Hematopoietic multipotent progenitor cell treated with erythropoietin and hydrocortisone succinate and interleukin-3 and kit ligand, for 8 days (in vitro differentiated cells): ENCODE data around the gene SHROOM4.
A peak's percentile ranks its signal among the peaks of the same experiment; 100 is the strongest.

ENCODE experiments used
- DNase-seq: peaks from one replicate; pipeline ENCODE4 v3.0.0-alpha.2; 2015

SHROOM4 gene

GRCh38 chrX:50614460-50614859, 199.5 kb downstream of the SHROOM4 start:
- DNase-seq = no peak

GRCh38 chrX:50613846-50614245, 200.1 kb downstream of the SHROOM4 start:
- DNase-seq = no peak

GRCh38 chrX:50609796-50610195, 204.2 kb downstream of the SHROOM4 start:
- DNase-seq = no peak

GRCh38 chrX:50606300-50606950, 207.6 kb downstream of the SHROOM4 start:
- DNase-seq = no peak

- no peak for DNase-seq
These were observed 217.9 kb downstream of the SHROOM4 start for GRCh38 chrX:50596056-50596455.

GRCh38 chrX:50594788-50595187, 219.2 kb downstream of the SHROOM4 start:
- no peak for DNase-seq

- DNase-seq = no peak
These were observed 227.0 kb downstream of the SHROOM4 start for GRCh38 chrX:50586980-50587379.

- DNase-seq = no peak
These were observed 227.6 kb downstream of the SHROOM4 start for GRCh38 chrX:50586407-50586806.

GRCh38 chrX:50581405-50581804, 232.6 kb downstream of the SHROOM4 start:
- DNase-seq = no peak

- peak; percentile 69 for DNase-seq
These were observed 234.0 kb downstream of the SHROOM4 start for GRCh38 chrX:50579955-50580354.

GRCh38 chrX:50577326-50577725, 236.7 kb downstream of the SHROOM4 start:
- DNase-seq = no peak

GRCh38 chrX:50567636-50568035, 246.4 kb downstream of the SHROOM4 start:
- DNase-seq = no peak

GRCh38 chrX:50565718-50566117, 248.3 kb downstream of the SHROOM4 start:
- DNase-seq = no peak
